Suprapubic skin (tissue), 3 donors: ENCODE results near the gene FAM24A.

Source experiments
- CTCF ChIP-seq, 2 donors: fragments of 200-600 bp in 1 of 2; fragments of 450-650 bp in 1 of 2; sonication (generic) in 1 of 2; IDR thresholded peaks; one replicate each; pipeline ENCODE4 v1.5.1; 2016 to 2019; ENCODE audit warnings: antibody characterized with exemption in 2 of 2, mild to moderate bottlenecking in 1 of 2, moderate library complexity in 1 of 2
- POLR2A ChIP-seq, 2 donors: fragments of 450-650 bp; IDR thresholded peaks; one replicate each; pipeline ENCODE4 v1.6.1; 2017; ENCODE audit warnings: antibody characterized with exemption in 2 of 2, mild to moderate bottlenecking in 2 of 2, moderate library complexity in 2 of 2

GRCh38 chr10:122930140-122930539 lies 19.7 kb downstream of the FAM24A start:
- no peak for TF ChIP-seq CTCF (IDR thresholded peaks at IDR 0.05)
- TF ChIP-seq POLR2A (IDR thresholded peaks at IDR 0.05), result no peak
